Large intestine (tissue), 12 donors: ENCODE data around the gene PRTFDC1. TPM values are rescaled to one million over a fixed set of nuclear protein-coding genes. Genes with fewer than 3 reads are reported as not detected.
A peak's percentile ranks its signal among the peaks of the same experiment; 100 is the strongest.

ENCODE experiments used
- DNase-seq, 2 donors: peaks; one replicate each; pipeline versions ENCODE4 v3.0.0 to v3.0.0-alpha.2; 2013
- H3K27ac ChIP-seq: one replicate; pipeline ENCODE4 v1.5.1; 2013; ENCODE audit warnings: low read length
- H3K27me3 ChIP-seq: 2 replicates; pipeline ENCODE4 v1.6.1; 2013; ENCODE audit warnings: low read length; ENCODE audit not compliant: control insufficient read depth, insufficient read depth
- H3K36me3 ChIP-seq: 2 replicates; pipeline ENCODE4 v1.6.1; 2013; ENCODE audit warnings: low read length; ENCODE audit not compliant: control insufficient read depth, insufficient read depth
- H3K4me1 ChIP-seq: one replicate; pipeline ENCODE4 v1.6.1; 2013; ENCODE audit warnings: low read length; ENCODE audit not compliant: control insufficient read depth, insufficient read depth
- H3K4me3 ChIP-seq: one replicate; pipeline ENCODE4 v1.5.1; 2013; ENCODE audit warnings: low read length
- H3K9me3 ChIP-seq: one replicate; pipeline ENCODE4 v1.6.1; 2013; ENCODE audit warnings: mild to moderate bottlenecking, low read depth, low read length, moderate library complexity; ENCODE audit not compliant: control insufficient read depth
- WGBS: methylation state at CpG from one replicate; pipeline ENCODE4 v1.1.5; 2013; ENCODE audit warnings: low lambda C conversion rate; ENCODE audit not compliant: insufficient coverage; 5-methylcytosine and 5-hydroxymethylcytosine counted together
- long read RNA-seq, 11 donors: transcript quantifications; one replicate each; lab custom pipeline, GENCODE V29; 2026
- polyA plus RNA-seq: library from polyadenylated mRNA; unstranded; fragments of 120-200 nt; gene quantifications from one replicate; pipeline ENCODE4 v1.2.1, GENCODE V29; 2013

The PRTFDC1 gene, protein sequence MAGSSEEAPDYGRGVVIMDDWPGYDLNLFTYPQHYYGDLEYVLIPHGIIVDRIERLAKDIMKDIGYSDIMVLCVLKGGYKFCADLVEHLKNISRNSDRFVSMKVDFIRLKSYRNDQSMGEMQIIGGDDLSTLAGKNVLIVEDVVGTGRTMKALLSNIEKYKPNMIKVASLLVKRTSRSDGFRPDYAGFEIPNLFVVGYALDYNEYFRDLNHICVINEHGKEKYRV
- polyA plus RNA-seq, result 34.3 TPM
- long read RNA-seq, donor 1, partial matches to known transcripts, result 0 of 1 reads
- long read RNA-seq, donor 1, other reads (novel, unspliced or antisense), result 0 of 1 reads
- long read RNA-seq, donor 2, partial matches to known transcripts, result 5 of 12 reads
- long read RNA-seq, donor 2, other reads (novel, unspliced or antisense), result 7 of 12 reads
- long read RNA-seq, donor 3, result 0 reads
- long read RNA-seq, donor 4, result 0 reads
- long read RNA-seq, donor 5, partial matches to known transcripts, result 0 of 1 reads
- long read RNA-seq, donor 5, other reads (novel, unspliced or antisense), result 0 of 1 reads
- long read RNA-seq, donor 6, partial matches to known transcripts, result 0 of 13 reads
- long read RNA-seq, donor 6, other reads (novel, unspliced or antisense), result 11 of 13 reads
- long read RNA-seq, donor 7, partial matches to known transcripts, result 0 of 1 reads
- long read RNA-seq, donor 7, other reads (novel, unspliced or antisense), result 0 of 1 reads
- long read RNA-seq, donor 8, partial matches to known transcripts, result 0 of 18 reads
- long read RNA-seq, donor 8, other reads (novel, unspliced or antisense), result 12 of 18 reads
- long read RNA-seq, donor 9, partial matches to known transcripts, result 7 of 11 reads
- long read RNA-seq, donor 9, other reads (novel, unspliced or antisense), result 0 of 11 reads
- long read RNA-seq, donor 10, partial matches to known transcripts, result 0 of 4 reads
- long read RNA-seq, donor 10, other reads (novel, unspliced or antisense), result 0 of 4 reads
- long read RNA-seq, donor 11, partial matches to known transcripts, result 0 of 4 reads
- long read RNA-seq, donor 11, other reads (novel, unspliced or antisense), result 0 of 4 reads

DNA sequence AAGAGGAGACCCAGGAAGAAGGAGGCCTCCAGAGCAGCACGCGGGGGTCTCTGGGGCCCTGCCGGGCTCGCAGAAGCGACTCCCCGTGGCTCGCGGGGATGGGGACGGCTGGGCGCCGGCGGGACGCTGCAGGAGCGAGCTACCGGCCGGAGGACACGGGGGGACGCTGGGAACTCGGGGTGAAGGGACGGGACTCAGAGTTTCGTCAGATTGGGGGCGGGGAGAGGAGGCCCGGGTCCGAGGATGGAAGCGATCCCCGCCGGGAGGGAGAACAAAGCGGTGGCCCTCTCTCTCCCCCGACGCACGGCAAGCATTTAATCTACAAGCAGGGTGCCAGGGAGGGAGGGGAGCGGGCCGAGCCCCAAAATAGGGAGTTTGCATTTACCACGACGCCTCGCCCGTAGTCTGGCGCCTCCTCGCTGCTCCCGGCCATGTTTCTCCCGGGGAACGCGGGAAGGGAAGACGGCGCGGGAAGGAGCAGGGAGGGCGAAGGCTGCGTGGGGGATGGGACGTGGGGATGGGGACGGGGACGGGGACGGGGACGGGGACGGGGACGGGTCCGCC lies at the start of gene PRTFDC1:
TSS of gene PRTFDC1 (minus strand) at position 464 of the 564 bp plus-strand sequence. CDS start at position 433, 31 bp downstream.
- whole genome bisulfite sequencing, result no CpG with 5 or more reads among the region's 56 CpGs
- Histone ChIP-seq H3K27ac (peak within 1 kb of the TSS; percentile 59), H3K36me3 (no peaks in the 10 kb centered on the region), H3K4me3 (peak within 1 kb of the TSS; percentile 71), H3K9me3 (no peaks in the 10 kb centered on the region), H3K4me1 (peaks cover 16% of the 10 kb centered on the region), H3K27me3 (no peaks in the 10 kb centered on the region)
- DNase-seq, result peak; percentile 54 to 80

DNA sequence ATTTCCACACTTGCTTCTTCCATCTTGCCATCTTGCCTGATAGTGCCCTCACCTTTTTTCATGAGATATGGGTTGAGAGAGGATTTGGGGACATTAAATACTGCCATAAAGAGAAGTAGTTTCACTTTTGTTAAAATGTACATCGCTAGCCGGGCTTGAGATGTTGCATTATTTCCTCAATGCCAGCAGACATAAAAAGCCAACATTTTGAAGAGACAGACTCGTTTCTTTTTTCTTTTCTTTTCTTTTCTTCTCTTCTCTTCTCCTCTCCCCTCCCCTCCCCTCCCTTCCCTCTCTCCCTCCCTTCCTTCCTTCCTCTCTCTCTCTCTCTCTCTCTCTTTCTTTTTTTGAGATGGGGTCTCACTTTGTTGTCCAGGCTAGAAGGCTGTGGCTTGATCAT lies 45.6 kb upstream of the PRTFDC1 start:
- WGBS, result 86% methylated on average over 3 of the region's 3 CpGs

DNA sequence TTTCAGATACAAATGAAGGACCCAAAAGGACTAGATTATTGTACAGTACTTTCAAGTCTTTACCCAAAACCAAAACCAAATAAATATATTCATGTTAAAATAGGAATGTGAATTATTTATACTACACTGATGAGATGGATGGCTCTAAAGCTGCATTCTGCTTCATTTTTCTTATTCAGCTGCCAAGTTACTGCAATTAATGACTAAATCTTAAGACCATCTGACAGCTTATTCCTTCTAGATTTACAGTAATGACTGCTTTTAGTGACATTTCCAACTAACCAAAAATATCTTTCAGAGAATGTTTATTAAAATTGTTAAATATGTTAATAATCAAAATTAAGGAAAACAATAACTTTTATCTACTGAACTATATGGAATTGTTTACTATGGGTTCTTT lies 42.7 kb upstream of the PRTFDC1 start:
- Histone ChIP-seq H3K27me3 (no peaks in the 10 kb centered on the region), H3K4me1 (peaks cover 4% of the 10 kb centered on the region), H3K4me3 (no peak overlapping the region), H3K36me3 (no peaks in the 10 kb centered on the region), H3K27ac (no peak overlapping the region), H3K9me3 (no peaks in the 10 kb centered on the region)
- DNase-seq, result no peak

More for the DNA sequence above, 45.6 kb upstream of the PRTFDC1 start:
- Histone ChIP-seq H3K4me3 (no peak overlapping the region), H3K27me3 (no peaks in the 10 kb centered on the region), H3K27ac (no peak overlapping the region), H3K36me3 (no peaks in the 10 kb centered on the region), H3K9me3 (no peaks in the 10 kb centered on the region), H3K4me1 (peaks cover 4% of the 10 kb centered on the region)
- DNase-seq, result no peak

DNA sequence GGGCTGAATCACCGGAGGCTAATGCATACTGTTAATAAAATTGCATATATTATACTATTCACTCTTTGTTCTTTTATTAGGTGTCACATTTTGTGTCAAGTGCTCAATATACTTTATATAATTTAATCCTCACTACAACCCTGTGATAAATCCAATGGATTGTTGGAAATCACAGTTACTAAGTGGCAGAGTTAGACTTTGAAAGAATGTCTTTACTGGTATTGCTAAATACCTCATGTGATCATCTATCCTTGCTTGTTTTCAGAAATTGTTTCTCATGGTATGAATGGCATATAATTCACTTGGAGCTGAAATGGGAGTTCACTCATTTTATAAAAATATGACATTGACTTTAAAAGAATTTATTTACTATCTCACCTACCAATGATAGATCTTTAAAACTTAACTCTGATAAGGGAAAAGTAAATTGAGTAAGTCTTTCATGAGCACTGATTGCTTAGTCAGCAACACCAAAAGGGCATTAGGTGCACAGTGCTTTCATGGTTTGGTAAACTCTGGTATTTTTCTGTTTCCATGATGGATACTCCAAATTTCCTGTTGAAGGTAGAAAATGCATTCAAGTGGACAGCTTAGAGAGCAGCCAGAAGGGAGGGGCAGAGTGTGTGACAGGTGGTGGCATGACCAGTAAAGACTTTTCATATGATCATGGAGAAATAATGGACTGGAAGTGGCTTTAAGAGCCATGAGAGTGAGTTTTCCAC lies 41.0 kb upstream of the PRTFDC1 start:
- Histone ChIP-seq H3K4me3 (no peak overlapping the region), H3K36me3 (no peaks in the 10 kb centered on the region), H3K9me3 (no peaks in the 10 kb centered on the region), H3K27ac (peak overlapping the region; percentile 60), H3K4me1 (peaks cover 4% of the 10 kb centered on the region), H3K27me3 (no peaks in the 10 kb centered on the region)
- DNase-seq, result peak in 1 of 2 donors; percentile 64
- no CpG with 5 or more reads among the region's 1 CpG for WGBS

DNA sequence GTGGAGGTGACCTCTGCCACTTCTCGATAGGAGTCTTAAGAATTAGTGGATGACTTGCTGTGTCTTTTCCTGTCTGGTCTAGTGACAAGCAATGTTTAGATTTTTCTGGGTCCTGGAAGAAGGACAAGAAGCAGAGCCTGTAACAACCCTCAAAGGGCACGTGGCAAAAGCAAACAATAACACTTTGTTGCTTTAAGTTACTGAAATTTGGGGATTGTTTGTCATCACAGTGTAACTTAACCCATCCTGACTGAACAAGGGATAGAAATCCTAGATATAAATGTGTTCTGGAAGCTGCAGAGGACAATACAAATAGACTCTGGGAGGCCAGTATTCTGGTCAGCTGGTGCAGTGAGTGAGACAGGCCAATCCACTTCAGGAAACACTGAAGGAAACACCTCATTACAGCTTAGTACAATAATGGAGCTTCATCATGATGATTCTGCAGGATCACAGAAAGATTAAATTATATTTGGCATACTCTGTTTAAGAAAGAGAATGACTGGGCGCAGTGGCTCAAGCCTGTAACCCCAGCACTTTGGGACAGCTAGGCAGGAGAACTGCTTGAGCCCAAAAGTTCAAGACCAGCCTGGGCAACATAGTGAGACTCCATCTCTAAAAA lies 40.2 kb upstream of the PRTFDC1 start:
- no peak for DNase-seq
- Histone ChIP-seq H3K9me3 (no peaks in the 10 kb centered on the region), H3K36me3 (no peaks in the 10 kb centered on the region), H3K27me3 (no peaks in the 10 kb centered on the region), H3K27ac (peak overlapping the region; percentile 21), H3K4me3 (no peak overlapping the region), H3K4me1 (peaks cover 4% of the 10 kb centered on the region)
- no CpG with 5 or more reads among the region's 3 CpGs for WGBS

DNA sequence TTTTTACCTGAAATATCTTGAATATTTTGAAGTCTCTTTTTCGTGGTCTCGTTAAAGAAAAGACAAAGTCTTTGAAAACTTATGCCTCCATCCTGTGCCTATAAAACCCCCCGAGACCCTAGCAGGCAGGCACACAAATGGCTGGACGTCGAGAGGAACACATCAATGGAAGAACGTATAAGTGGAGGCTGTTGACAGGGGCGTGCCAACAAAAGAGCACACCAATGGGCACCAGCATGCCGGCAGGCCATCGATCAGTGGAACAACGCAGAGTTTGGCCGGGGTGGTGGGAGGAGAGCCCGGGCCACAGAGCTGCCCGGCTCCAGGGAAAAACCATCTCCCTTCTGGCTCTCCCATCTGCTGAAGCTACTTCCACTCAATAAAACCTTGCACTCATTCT lies 38.9 kb upstream of the PRTFDC1 start:
- no peaks in the 10 kb centered on the region for H3K9me3 ChIP-seq
- no peaks in the 10 kb centered on the region for H3K27me3 ChIP-seq
- no peak overlapping the region for H3K4me3 ChIP-seq
- H3K27ac ChIP-seq, result no peak overlapping the region
- peaks cover 4% of the 10 kb centered on the region for H3K4me1 ChIP-seq
- no peak for DNase-seq
- no peaks in the 10 kb centered on the region for H3K36me3 ChIP-seq
- WGBS, result 100% methylated on average over 2 of the region's 13 CpGs

DNA sequence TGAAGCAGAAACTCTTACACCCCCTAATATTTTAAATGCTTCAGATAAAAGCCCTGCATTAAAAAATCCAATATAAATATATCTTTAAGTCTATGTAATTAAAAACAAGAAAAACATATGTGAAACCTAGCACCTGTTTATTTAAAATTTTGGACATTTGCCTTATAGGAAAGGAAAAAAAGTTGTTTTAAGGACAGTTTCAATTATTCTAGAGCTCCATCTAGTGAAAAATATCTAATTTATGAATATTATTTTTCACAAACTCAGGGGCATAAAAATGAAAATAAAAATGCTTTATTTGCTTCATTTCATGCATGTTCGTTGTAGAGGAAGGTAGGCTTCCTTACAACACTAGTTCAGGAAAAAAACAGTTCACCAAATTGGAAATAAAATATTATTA lies 37.5 kb upstream of the PRTFDC1 start:
- Histone ChIP-seq H3K4me1 (peaks cover 4% of the 10 kb centered on the region), H3K27me3 (no peaks in the 10 kb centered on the region), H3K9me3 (no peaks in the 10 kb centered on the region), H3K4me3 (no peak overlapping the region), H3K27ac (no peak overlapping the region), H3K36me3 (no peaks in the 10 kb centered on the region)
- no peak for DNase-seq
- WGBS, result 67% methylated on average over 1 of the region's 1 CpG

DNA sequence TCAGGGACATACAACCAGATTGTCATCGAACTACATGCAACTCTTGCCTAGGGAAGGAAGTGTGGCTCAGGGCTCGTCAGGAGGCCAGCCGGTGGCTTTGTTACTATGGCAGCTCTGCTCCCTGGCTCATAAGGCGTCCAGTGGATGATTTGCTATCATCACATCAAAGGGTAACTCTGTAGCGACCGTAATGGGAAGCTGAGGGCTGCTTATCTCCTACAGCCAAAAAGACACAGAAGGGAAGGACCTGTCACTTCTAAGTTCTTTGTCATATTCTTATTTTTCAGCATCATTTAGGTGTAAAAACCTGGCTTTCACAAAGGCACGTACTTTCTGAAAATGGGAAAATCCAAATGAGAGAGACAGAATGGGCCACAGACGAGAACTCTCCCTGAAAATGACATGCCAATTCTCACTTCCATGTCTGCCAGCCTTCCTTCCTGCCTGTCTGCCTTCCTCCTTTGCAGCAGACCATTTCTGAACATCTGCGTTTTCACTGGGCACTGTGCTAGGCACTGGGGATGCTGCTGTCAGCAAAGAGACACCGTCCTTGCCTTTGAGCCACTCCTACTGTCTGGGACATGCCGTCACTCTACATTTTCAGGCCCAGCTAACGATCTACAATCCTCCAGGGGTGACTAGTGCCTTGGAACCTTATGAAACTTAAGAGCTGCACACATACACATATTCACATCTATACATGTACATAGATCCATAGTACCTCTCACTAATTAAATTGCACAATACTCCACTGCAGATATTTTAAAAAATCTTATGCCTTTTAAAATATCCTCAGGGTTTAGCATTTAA lies 36.6 kb upstream of the PRTFDC1 start:
- no peak for DNase-seq
- H3K36me3 ChIP-seq, result no peaks in the 10 kb centered on the region
- H3K27ac ChIP-seq, result no peak overlapping the region
- no peaks in the 10 kb centered on the region for H3K27me3 ChIP-seq
- WGBS, result 73% methylated on average over 3 of the region's 12 CpGs
- H3K4me3 ChIP-seq, result no peak overlapping the region
- peaks cover 4% of the 10 kb centered on the region for H3K4me1 ChIP-seq
- H3K9me3 ChIP-seq, result no peaks in the 10 kb centered on the region

DNA sequence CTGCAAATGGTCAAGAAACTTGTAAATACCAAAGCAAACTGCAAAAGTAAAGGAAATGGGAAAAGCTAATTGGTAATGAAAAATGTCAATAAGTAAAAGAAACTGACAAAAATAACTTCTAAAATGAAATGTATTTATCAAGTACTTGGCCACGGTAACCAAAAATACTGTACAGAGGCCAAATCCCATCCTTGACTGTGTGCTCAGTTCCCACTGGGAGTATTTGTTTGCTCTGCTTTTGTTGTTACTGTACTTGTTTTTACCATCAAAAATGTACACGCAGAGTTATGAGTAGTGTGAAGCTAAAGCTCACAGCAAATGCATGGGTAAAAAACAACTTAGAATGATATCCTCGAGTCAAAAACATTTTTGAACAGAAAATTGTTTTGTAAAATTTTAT lies 32.5 kb upstream of the PRTFDC1 start:
- Histone ChIP-seq H3K4me3 (no peak overlapping the region), H3K27me3 (no peaks in the 10 kb centered on the region), H3K27ac (no peak overlapping the region), H3K4me1 (no peaks in the 10 kb centered on the region), H3K9me3 (no peaks in the 10 kb centered on the region), H3K36me3 (no peaks in the 10 kb centered on the region)
- WGBS, result 50% methylated on average over 2 of the region's 3 CpGs
- DNase-seq, result no peak
